Tibial nerve (tissue), 3 donors: ENCODE data around the gene HACE1.

Experiments
- CTCF ChIP-seq, 5 experiments: fragments of 200-600 bp in 3 of 5; fragments of 450-650 bp in 2 of 5; sonication (generic) in 3 of 5; IDR thresholded peaks; one replicate each; pipeline ENCODE4 v1.5.1; 2016 to 2019; ENCODE audit warnings: antibody characterized with exemption in 5 of 5, mild to moderate bottlenecking in 3 of 5, moderate library complexity in 2 of 5
- POLR2A ChIP-seq, 2 donors: fragments of 450-650 bp; IDR thresholded peaks; one replicate each; pipeline ENCODE4 v1.6.1; 2017; ENCODE audit warnings: antibody characterized with exemption in 2 of 2, mild to moderate bottlenecking in 2 of 2, moderate library complexity in 2 of 2

DNA sequence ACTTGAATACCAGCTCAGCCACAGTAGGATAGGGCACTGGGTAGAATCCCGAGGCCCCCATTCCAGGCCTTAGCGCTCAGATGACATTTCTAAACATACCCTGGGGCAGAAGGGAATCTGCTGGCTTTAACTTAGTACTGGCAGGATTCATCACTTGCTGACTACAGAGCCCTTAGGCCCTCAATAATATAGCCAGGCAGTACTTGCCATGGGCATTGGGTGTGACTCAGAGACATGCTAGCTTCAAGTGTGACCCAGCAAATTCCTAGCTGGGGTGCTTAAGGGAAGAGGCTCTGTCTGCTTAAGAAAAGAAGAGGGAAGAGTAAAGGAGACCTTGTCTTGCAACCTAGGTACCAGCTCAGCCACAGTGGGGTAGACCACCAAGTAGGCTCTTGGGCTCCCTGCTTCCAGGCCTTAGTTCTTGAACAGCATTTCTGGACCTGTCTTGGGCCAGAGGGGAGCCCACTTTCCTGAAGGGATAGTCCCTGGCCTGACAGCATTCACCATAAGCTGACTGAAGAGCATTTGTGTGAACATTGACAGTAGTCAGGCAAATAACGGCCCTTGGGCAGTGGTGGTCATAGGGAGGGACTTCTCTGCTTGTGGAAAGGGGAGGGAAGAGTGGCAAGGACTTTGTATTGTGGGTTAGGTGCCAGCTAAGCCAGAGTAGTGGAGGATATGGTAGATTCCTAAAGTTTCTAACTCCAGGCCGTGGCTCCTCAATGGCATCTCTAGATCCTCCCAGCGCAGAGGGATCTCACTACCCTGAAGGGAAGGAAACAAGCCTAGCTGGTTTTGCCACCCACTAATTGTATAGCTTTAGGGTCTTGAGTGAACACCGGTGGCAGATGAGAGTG lies 48.5 kb upstream of the HACE1 start:
- TF ChIP-seq CTCF (IDR thresholded peaks at IDR 0.05) = no peak
- TF ChIP-seq POLR2A (IDR thresholded peaks at IDR 0.05) = no peak
